ENCODE measurements around the gene ANKRD28. TPM values are rescaled to one million over a fixed set of nuclear protein-coding genes. Genes with fewer than 3 reads are reported as not detected.

Gene ANKRD28
- polyA plus RNA-seq, 1 experiment: 50.9 TPM

GRCh38 chr3:15711281-15711680 lies 86.5 kb downstream of the ANKRD28 start:
- ChIA-PET POLR2A (no interaction called here), CTCF (no interaction called here)
- Histone ChIP-seq H3K4me3 (ENCODE audit: low read depth, low read length) (no peak overlapping the region), H3K36me3 (ENCODE audit: control insufficient read depth, insufficient read depth, low read length) (peaks cover 9% of the 10 kb centered on the region), H3K27me3 (ENCODE audit: control insufficient read depth, insufficient read depth, low read length) (no peaks in the 10 kb centered on the region)
- DNase-seq (ENCODE audit: low read depth): no peak
- TF ChIP-seq, protein P1, sequence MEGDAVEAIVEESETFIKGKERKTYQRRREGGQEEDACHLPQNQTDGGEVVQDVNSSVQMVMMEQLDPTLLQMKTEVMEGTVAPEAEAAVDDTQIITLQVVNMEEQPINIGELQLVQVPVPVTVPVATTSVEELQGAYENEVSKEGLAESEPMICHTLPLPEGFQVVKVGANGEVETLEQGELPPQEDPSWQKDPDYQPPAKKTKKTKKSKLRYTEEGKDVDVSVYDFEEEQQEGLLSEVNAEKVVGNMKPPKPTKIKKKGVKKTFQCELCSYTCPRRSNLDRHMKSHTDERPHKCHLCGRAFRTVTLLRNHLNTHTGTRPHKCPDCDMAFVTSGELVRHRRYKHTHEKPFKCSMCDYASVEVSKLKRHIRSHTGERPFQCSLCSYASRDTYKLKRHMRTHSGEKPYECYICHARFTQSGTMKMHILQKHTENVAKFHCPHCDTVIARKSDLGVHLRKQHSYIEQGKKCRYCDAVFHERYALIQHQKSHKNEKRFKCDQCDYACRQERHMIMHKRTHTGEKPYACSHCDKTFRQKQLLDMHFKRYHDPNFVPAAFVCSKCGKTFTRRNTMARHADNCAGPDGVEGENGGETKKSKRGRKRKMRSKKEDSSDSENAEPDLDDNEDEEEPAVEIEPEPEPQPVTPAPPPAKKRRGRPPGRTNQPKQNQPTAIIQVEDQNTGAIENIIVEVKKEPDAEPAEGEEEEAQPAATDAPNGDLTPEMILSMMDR (IDR thresholded peaks at IDR 0.05; ENCODE audit: insufficient read depth, low read depth, low read length): no peak

DNA sequence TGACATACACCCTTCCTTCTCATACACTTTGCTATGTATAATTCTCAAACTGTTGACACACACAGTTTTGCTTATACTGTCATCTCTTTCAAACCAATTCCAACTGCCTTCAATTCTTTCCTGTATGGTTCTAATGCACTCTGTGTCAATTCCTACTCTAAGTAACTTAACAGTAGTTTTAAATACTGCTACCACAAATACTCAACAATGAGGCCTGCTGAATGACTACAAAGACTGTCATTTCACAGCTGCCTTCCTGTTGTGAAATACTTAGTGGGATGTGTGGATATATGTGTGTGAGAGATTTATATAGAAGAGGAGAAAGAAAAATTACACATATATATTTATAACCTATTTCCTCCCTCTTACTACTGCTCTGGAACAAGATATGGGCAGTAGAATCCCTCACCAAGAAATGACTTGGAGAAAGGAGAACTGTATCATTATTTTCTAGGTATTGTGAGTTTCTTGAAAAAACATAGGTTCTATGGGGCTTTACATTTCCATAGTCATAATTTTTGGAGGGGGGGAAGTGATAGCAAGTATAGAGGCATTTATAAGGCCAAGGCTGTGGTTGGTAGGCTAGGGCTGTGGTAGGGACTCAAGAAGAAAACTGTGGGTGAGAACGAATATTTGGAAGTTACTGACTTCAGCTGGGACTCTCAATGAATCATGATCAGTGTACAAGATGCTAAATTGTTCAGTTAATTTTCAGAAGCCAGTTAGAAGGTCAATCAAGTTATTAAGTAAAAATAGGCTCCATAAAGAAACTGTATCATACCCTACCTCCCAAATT lies 88.7 kb downstream of the ANKRD28 start:
- Histone ChIP-seq H3K27me3 (ENCODE audit: control insufficient read depth, insufficient read depth, low read length) (no peaks in the 10 kb centered on the region), H3K36me3 (ENCODE audit: control insufficient read depth, insufficient read depth, low read length) (peaks cover 8% of the 10 kb centered on the region), H3K4me3 (ENCODE audit: low read depth, low read length) (no peak overlapping the region)
- ChIA-PET CTCF (no interaction called here), POLR2A (no interaction called here)
- TF ChIP-seq, protein P1 (IDR thresholded peaks at IDR 0.05; ENCODE audit: insufficient read depth, low read depth, low read length): no peak
- no peak for DNase-seq (ENCODE audit: low read depth)

DNA sequence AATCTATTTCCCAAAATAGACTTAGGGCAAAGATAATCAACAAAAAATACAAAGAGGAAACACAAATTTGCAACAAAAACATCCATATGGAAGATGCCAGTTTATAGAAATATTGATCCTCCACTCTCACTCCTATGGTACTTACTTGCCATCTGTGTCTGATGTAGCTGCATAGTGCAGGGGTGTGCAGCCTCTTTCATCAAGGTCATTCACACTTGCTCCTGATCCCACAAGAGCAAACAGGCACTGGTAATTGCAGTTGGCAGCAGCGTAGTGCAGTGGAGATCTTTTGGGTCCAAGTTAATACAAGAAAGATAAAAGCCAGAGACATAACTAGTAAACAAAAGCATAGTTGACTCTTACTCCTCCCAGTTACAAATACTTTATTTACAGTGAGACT lies 90.0 kb downstream of the ANKRD28 start:
- TF ChIP-seq, protein P1 (IDR thresholded peaks at IDR 0.05; ENCODE audit: insufficient read depth, low read depth, low read length): no peak
- CTCF ChIA-PET: no interaction called here
- Histone ChIP-seq H3K27me3 (ENCODE audit: control insufficient read depth, insufficient read depth, low read length) (no peaks in the 10 kb centered on the region), H3K4me3 (ENCODE audit: low read depth, low read length) (no peak overlapping the region), H3K36me3 (ENCODE audit: control insufficient read depth, insufficient read depth, low read length) (peaks cover 8% of the 10 kb centered on the region)
- no peak for DNase-seq (ENCODE audit: low read depth)
- POLR2A ChIA-PET: no interaction called here

- no peak for DNase-seq (ENCODE audit: low read depth)
Observed at GRCh38 chr3:15703346-15703745, 94.4 kb downstream of the ANKRD28 start.

GRCh38 chr3:15694628-15695027 lies 103.2 kb downstream of the ANKRD28 start:
- peaks cover 3% of the 10 kb centered on the region for H3K36me3 ChIP-seq (ENCODE audit: control insufficient read depth, insufficient read depth, low read length)

More at GRCh38 chr3:15703346-15703745, 94.4 kb downstream of the ANKRD28 start:
- H3K4me3 ChIP-seq (ENCODE audit: low read depth, low read length): no peak overlapping the region
- TF ChIP-seq, protein P1 (IDR thresholded peaks at IDR 0.05; ENCODE audit: insufficient read depth, low read depth, low read length): no peak
- ChIA-PET POLR2A (no interaction called here), CTCF (interaction anchor here (0.7 kb wide), 1 partner anchor 368 kb away, joined by 3 read pairs; no protein-coding TSS in a partner anchor)
- H3K27me3 ChIP-seq (ENCODE audit: control insufficient read depth, insufficient read depth, low read length): no peaks in the 10 kb centered on the region
- peaks cover 3% of the 10 kb centered on the region for H3K36me3 ChIP-seq (ENCODE audit: control insufficient read depth, insufficient read depth, low read length)

More at GRCh38 chr3:15694628-15695027, 103.2 kb downstream of the ANKRD28 start:
- Histone ChIP-seq H3K4me3 (ENCODE audit: low read depth, low read length) (no peak overlapping the region), H3K27me3 (ENCODE audit: control insufficient read depth, insufficient read depth, low read length) (no peaks in the 10 kb centered on the region)
- DNase-seq (ENCODE audit: low read depth): no peak
- ChIA-PET POLR2A (no interaction called here), CTCF (no interaction called here)
- TF ChIP-seq, protein P1 (IDR thresholded peaks at IDR 0.05; ENCODE audit: insufficient read depth, low read depth, low read length): no peak
